ENCODE measurements around the gene SPON1.

- no peak for TF ChIP-seq ZNF121 (CRISPR knock-in tag; IDR thresholded peaks at IDR 0.05)
- no peak for TF ChIP-seq CTCF (IDR thresholded peaks at IDR 0.05)
- TF ChIP-seq MAX (CRISPR knock-in tag; IDR thresholded peaks at IDR 0.05): no peak
- TF ChIP-seq ATF2 (CRISPR knock-in tag; IDR thresholded peaks at IDR 0.05; ENCODE audit: borderline replicate concordance, low read depth): no peak
- TF ChIP-seq ZNF232 (CRISPR knock-in tag; IDR thresholded peaks at IDR 0.05): no peak
- no peak for TF ChIP-seq ZNF671 (CRISPR knock-in tag; IDR thresholded peaks at IDR 0.05)
- no peak for TF ChIP-seq GTF2I (CRISPR knock-in tag; conservative IDR thresholded peaks at IDR 0.05)
- TF ChIP-seq RELA (CRISPR knock-in tag; IDR thresholded peaks at IDR 0.05; ENCODE audit: borderline replicate concordance): no peak
- TF ChIP-seq JUN (CRISPR knock-in tag; IDR thresholded peaks at IDR 0.05): no peak
Measured at GRCh38 chr11:14112721-14113120, 150.2 kb downstream of the SPON1 start.
